SK-N-SH treated with all-trans-retinoic acid at 6 μM for 48 hours (cell line): ENCODE results near the gene TMA7.

Experiments
- RARB ChIP-seq: fragments of 250-450 bp; sonication (Bioruptor Pico); IDR thresholded peaks from 2 replicates; pipeline ENCODE4 v1.8.0; 2021; ENCODE audit warnings: mild to moderate bottlenecking, moderate library complexity
- ZNF8 ChIP-seq: fragments of 450-650 bp; formaldehyde crosslinking; IDR thresholded peaks from 2 replicates; pipeline ENCODE4 v1.5.0; 2020; ENCODE audit warnings: mild to moderate bottlenecking, moderate library complexity
- TF ChIP-seq, protein P1 (sequence below): fragments of 250-450 bp; sonication (Bioruptor Pico); IDR thresholded peaks from 2 replicates; pipeline ENCODE4 v1.5.0; 2020; ENCODE audit warnings: mild to moderate bottlenecking, moderate library complexity

DNA sequence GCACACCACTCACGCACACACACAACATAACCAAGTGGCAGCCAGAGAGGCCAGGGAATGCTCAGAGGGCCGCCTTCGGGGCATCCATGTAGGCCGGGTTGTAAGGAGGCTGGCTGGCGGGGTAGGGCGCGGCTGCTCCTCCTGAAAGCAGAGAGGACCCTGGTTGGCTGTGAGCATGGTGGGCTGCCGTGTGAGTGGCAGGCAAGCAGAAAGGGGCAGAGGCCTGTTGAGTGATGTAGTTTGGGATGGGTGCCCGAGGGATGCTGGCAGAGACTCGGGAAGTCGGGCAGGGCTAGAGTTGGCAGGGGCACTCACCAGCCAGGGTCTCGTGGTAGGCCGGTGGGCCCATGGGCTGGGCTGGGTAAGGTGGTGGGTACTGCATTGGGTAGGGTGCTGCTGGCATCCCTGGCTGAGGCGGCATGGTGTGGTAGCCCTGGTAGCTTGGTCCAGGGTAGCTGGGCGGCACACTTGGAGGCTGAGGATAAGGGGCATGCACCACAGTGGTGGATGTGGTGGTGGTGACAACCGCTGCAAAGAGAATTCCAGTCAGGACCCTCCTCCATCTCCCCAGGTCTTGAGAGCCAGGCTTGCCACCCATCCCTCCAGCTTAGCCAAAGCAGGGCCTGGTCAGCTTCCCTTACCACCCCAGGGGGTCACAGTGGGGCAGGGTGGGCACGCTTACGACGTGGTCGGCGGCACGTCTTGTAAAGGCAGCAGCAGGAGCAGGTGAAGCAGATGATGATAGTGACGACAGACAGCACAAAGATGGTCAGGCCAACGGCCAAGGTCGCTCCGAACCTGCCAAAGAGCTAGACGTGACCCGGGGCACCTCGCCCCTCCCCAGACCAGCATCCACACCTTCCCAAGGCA, 29.2 kb downstream of the TMA7 start:
- TF ChIP-seq, protein P1, sequence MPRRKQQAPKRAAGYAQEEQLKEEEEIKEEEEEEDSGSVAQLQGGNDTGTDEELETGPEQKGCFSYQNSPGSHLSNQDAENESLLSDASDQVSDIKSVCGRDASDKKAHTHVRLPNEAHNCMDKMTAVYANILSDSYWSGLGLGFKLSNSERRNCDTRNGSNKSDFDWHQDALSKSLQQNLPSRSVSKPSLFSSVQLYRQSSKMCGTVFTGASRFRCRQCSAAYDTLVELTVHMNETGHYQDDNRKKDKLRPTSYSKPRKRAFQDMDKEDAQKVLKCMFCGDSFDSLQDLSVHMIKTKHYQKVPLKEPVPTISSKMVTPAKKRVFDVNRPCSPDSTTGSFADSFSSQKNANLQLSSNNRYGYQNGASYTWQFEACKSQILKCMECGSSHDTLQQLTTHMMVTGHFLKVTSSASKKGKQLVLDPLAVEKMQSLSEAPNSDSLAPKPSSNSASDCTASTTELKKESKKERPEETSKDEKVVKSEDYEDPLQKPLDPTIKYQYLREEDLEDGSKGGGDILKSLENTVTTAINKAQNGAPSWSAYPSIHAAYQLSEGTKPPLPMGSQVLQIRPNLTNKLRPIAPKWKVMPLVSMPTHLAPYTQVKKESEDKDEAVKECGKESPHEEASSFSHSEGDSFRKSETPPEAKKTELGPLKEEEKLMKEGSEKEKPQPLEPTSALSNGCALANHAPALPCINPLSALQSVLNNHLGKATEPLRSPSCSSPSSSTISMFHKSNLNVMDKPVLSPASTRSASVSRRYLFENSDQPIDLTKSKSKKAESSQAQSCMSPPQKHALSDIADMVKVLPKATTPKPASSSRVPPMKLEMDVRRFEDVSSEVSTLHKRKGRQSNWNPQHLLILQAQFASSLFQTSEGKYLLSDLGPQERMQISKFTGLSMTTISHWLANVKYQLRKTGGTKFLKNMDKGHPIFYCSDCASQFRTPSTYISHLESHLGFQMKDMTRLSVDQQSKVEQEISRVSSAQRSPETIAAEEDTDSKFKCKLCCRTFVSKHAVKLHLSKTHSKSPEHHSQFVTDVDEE (CRISPR knock-in tag), result no peak
- no peak for TF ChIP-seq ZNF8
- TF ChIP-seq RARB (CRISPR knock-in tag), result no peak
